A673 (cell line): ENCODE measurements around the gene ISG20L2. TPM values are rescaled to one million over a fixed set of nuclear protein-coding genes. Genes with fewer than 3 reads are reported as not detected.

Source experiments
- BruUV-seq: library from RNA; stranded (reverse); fragments of 400-500 nt; replicated peaks from 2 replicates; lab custom pipeline; 2021; lab: Mats Ljungman, UMichigan
- CTCF ChIA-PET: fragments of 300-600 bp; sonication (Branson Sonifier 250); formaldehyde crosslinking; loops from one replicate; lab custom pipeline; 2022; ENCODE audit warnings: antibody characterized with exemption; lab: Charles Lee
- POLR2A ChIA-PET: fragments of 300-600 bp; sonication (Branson Sonifier 250); formaldehyde crosslinking; loops from one replicate; lab custom pipeline; 2022; ENCODE audit warnings: antibody characterized with exemption; ENCODE audit not compliant: low non-redundant PET; lab: Charles Lee
- DNase-seq: peaks from one replicate; pipeline ENCODE4 v3.0.0-alpha.2; 2015; ENCODE audit warnings: low spot score
- H3K27ac ChIP-seq: fragments of 200-600 bp; sonication (generic); 2 replicates; pipeline ENCODE4 v1.5.1; 2016; ENCODE audit warnings: mixed run types, low read depth, mild to moderate bottlenecking, mixed read lengths, antibody characterized with exemption, low read length; ENCODE audit not compliant: poor library complexity, severe bottlenecking
- H3K27me3 ChIP-seq: fragments of 200-600 bp; sonication (generic); replicated peaks from 2 replicates; pipeline ENCODE4 v1.6.1; 2017; ENCODE audit warnings: mixed run types, low read depth, mild to moderate bottlenecking, mixed read lengths, antibody characterized with exemption, low read length; ENCODE audit not compliant: insufficient read depth, poor library complexity
- H3K36me3 ChIP-seq: fragments of 200-600 bp; sonication (generic); 2 replicates; pipeline ENCODE4 v1.6.1; 2016; ENCODE audit warnings: mixed run types, mild to moderate bottlenecking, mixed read lengths, antibody characterized with exemption, low read length; ENCODE audit not compliant: insufficient read depth, poor library complexity, severe bottlenecking
- H3K4me1 ChIP-seq: fragments of 200-600 bp; sonication (generic); 2 replicates; pipeline ENCODE4 v1.6.1; 2017; ENCODE audit warnings: mixed run types, mild to moderate bottlenecking, mixed read lengths, antibody characterized with exemption, low read length; ENCODE audit not compliant: insufficient read depth, poor library complexity, severe bottlenecking
- H3K4me3 ChIP-seq: fragments of 200-600 bp; sonication (generic); 2 replicates; pipeline ENCODE4 v1.5.1; 2016; ENCODE audit warnings: low read depth, mixed run types, mild to moderate bottlenecking, mixed read lengths, low read length; ENCODE audit not compliant: poor library complexity, severe bottlenecking
- H3K9me3 ChIP-seq: fragments of 200-600 bp; sonication (generic); 2 replicates; pipeline ENCODE4 v1.6.1; 2016; ENCODE audit warnings: mixed run types, low read depth, mild to moderate bottlenecking, mixed read lengths, antibody characterized with exemption, low read length; ENCODE audit not compliant: poor library complexity, severe bottlenecking
- EZH2 ChIP-seq: fragments of 200-600 bp; sonication (generic); IDR thresholded peaks from 2 replicates; pipeline ENCODE4 v1.6.1; 2017; ENCODE audit warnings: borderline replicate concordance, low read depth, mild to moderate bottlenecking, mixed read lengths, antibody characterized with exemption, low read length; ENCODE audit not compliant: poor library complexity, severe bottlenecking
- intact Hi-C: fragments of 100-400 bp; cut with micrococcal nuclease; formaldehyde crosslinking; loops from one replicate; pipeline ENCODE4 v1.10.0; 2022; ENCODE audit not compliant: unreplicated experiment
- total RNA-seq: library from RNA; stranded (reverse); gene quantifications from 2 replicates; pipeline ENCODE4 v1.2.3, GENCODE V29; 2021
- TF ChIP-seq, protein P1 (sequence below): fragments of 300-800, 200-600 bp; sonication (generic); conservative IDR thresholded peaks from 2 replicates; pipeline ENCODE4 v1.5.1; 2017; ENCODE audit warnings: low read depth, mild to moderate bottlenecking, antibody characterized with exemption, low read length, moderate library complexity, mixed read lengths

ISG20L2 gene
- total RNA-seq, 1 experiment from 2014 or later, result 46.5 TPM

DNA sequence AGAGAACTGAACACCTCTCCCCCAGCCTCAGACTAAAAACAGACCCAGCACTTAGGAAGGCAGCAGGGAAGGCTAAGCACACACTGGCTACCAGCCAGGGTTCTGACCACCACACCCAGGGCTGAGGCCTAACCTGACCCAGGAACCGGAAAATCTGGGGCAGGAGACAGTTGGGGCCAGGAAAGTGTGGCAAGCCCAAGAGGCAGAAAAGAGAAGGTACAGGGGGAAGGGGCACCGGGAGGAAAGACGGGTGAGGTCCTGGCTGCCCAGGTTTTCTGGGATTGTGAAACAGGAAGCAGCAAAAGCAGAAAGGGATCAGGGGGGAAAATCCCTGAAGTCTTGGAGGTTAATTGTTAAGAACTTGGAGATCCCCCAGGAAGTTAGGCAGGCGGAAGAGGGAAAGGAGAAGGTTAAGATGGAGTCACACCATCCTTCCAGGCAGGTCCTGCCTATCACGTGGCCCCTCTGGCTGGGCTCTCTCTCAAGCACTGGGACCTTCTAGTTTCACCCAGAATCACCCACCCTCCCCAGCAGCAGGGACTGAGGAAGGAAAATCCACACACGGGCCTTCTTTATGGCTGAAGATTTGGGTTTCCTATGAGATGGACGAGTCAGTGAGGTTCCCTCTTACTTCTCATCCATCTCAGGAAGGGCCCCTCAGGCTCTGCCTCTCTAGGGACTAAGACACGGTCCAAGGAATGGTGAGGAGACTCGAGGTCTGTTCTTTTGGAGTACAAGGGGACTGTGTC is 20.3 kb upstream of the ISG20L2 start:
- H3K4me1 ChIP-seq, result peaks cover 44% of the 10 kb centered on the region
- H3K27me3 ChIP-seq, result no peaks in the 10 kb centered on the region
- DNase-seq, result peak; percentile 29
- H3K27ac ChIP-seq, result peak overlapping the region; percentile 98
- peaks cover 17% of the 10 kb centered on the region for H3K36me3 ChIP-seq
- no peak for TF ChIP-seq EZH2
- TF ChIP-seq, protein P1, sequence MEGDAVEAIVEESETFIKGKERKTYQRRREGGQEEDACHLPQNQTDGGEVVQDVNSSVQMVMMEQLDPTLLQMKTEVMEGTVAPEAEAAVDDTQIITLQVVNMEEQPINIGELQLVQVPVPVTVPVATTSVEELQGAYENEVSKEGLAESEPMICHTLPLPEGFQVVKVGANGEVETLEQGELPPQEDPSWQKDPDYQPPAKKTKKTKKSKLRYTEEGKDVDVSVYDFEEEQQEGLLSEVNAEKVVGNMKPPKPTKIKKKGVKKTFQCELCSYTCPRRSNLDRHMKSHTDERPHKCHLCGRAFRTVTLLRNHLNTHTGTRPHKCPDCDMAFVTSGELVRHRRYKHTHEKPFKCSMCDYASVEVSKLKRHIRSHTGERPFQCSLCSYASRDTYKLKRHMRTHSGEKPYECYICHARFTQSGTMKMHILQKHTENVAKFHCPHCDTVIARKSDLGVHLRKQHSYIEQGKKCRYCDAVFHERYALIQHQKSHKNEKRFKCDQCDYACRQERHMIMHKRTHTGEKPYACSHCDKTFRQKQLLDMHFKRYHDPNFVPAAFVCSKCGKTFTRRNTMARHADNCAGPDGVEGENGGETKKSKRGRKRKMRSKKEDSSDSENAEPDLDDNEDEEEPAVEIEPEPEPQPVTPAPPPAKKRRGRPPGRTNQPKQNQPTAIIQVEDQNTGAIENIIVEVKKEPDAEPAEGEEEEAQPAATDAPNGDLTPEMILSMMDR, result no peak
- no peaks in the 10 kb centered on the region for H3K9me3 ChIP-seq
- ChIA-PET CTCF (no interaction called here), POLR2A (no interaction called here)
- H3K4me3 ChIP-seq, result peak overlapping the region; percentile 92
- intact Hi-C loops, result no loop called here
- no TSS peak for BruUV-seq

DNA sequence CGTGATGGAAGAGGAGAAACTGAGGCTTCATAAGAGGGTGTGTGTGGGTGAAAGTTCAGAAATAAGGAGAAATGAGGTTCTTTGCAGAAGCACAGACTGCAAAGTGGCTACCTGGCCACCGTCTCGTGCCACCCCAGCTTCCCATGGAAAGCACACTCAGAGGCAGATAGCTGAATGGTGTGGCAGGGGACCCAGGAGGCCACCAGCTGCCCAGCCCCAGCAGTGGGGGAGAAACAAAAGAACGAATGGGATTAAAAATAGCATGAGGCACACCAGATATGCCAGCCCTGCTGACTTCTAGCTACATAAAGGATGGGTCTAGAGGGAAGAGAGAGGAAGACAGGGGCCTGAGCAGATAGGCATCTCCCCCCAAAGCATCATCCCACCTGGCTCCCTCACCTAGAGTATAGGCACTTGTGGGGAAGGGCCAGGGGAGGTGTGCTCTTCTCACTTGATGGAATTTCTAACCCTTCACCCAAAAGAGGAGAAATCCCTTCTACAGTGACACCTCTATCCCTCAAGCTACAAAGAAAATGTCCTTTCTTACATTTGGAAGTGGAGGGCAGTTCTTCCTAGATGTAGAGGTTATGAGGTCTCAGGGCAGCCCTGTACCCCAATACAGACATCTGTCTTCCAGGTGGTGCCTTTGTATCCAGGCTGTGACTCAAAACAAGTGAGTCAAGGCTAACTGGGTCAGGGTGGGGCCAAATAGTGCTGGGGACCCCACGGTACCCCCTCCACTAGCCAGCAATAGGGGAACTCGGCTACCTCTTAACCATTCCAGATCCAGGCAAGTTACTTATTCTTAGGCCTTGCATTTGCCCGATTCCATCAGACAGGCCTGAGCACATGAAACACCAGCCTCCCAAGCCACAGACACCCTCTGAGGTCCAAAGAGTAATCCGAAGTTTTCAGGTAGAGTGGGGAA is 19.4 kb upstream of the ISG20L2 start:
- no TSS peak for BruUV-seq
- ChIA-PET POLR2A (interaction anchor here (0.5 to 0.6 kb wide), 2 partner anchors 26 to 170 kb away, joined by 4 read pairs; no protein-coding TSS in a partner anchor), CTCF (interaction anchor here (1.3 kb wide), 1 partner anchor 19 kb away, joined by 4 read pairs; the partner anchor contains the start of gene PRCC)
- Histone ChIP-seq H3K27ac (peak overlapping the region; percentile 98), H3K4me3 (peak overlapping the region; percentile 92), H3K27me3 (no peaks in the 10 kb centered on the region), H3K9me3 (no peaks in the 10 kb centered on the region), H3K4me1 (peaks cover 42% of the 10 kb centered on the region), H3K36me3 (peaks cover 26% of the 10 kb centered on the region)
- TF ChIP-seq EZH2, result no peak
- TF ChIP-seq, protein P1, result no peak
- intact Hi-C loops, result no loop called here
- peak; percentile 45 for DNase-seq
